Stimulated activated naive CD8-positive, alpha-beta T cell treated with anti-CD3 and anti-CD28 coated beads, Interleukin-15, Interleukin-2, amounts not matched to agents 100 U/mL and 50 U/mL, for 24 hours (primary cell): ENCODE results near the gene CAPN8.

Source experiments
- ATAC-seq: fragments of 150-1000 bp; cut with Tn5 transposase; one replicate; pipeline ENCODE4 v1.10.0; 2021
- DNase-seq: peaks from one replicate; pipeline ENCODE4 v3.0.0; 2021

Gene CAPN8

DNA sequence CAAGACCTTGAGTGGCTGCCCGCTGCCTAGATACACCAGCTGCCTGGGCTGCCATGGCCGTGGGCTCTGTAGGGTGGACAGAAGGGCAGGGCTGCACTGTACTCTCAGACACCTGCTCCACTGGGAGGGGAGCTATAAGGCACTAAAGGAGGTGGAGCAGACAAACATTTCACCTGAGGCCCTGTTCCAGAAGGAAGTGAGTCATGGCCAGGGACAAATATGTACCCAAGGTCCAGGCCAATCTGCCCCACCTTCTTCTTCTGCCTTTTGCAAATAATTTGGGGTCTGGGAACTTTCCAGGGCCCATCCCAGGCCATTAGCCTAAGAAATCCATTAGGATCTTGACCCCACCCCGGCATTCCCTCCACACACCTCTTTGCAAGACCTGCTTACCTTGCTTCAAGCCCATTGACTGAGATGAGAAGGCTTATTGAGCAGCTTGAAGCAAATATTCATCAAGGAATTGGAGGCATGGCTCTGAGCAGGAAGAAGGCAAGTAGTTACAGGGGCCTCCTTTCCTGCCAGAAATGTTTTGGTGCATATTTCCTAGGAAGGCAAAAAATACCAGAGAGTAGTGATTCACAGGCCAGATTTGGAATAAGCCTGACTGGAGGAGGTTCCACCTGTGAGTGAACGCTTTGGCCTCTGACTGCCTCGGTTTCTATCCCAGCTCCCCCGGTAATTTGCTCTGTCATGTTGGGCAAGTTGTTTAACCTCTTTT, at the start of gene CAPN8:
CAPN8 (minus strand) TSS at position 110 of the 721 bp plus-strand sequence; CDS start at position 55, 55 bp downstream.
- ATAC-seq (no peak), DNase-seq (no peak)

DNA sequence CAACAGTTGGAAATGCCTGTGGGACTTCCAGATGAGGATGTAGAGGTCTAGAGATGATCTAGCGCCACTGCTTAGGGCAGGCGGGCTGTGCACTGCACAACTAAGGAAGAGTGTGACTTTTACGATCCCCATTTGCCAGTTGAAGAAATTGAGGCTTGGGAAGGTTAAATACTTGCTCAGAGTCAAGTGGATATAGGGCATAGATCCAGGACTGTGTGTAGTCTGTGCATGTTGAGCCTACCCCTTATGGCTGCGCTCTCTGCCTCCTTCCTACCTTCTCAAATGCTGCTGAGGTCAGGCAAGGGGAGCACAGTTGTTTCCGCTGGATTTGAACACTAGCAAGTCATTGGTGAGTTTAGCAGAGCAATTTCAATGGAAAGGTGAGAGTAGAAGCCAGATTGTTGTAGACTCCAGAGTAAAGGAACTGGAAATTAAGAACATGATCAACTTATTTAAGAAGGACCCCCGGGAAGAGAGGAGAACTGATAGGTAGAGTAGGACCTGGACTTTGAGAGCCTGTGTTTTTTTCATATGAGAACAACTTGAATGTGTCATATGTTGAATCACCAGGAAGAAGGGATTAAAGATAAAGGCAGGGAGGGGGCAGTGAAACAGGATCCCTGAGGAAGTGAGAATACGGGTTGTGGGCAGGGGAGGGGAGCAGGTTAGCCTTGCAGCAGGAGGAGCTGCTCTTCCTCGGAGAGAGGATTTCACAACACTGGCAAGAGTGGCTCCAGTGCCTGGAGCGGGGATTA, 49.5 kb upstream of the CAPN8 start:
- ATAC-seq (no peak), DNase-seq (no peak)

DNA sequence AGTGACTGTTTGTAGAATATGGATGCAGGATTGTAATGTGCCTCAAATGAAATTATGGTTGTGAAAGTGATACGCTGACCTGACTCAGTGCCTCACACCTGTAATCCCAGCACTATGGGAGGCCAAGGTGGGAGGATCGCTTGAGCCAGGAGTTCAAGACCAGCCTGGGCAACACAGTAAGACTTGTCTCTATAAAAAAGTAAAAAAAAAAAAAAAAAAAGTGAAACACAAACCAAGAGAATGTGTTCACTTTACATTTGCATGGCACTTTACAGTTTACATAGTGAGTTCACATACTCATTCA, 48.9 kb upstream of the CAPN8 start:
- no peak for DNase-seq
- no peak for ATAC-seq

DNA sequence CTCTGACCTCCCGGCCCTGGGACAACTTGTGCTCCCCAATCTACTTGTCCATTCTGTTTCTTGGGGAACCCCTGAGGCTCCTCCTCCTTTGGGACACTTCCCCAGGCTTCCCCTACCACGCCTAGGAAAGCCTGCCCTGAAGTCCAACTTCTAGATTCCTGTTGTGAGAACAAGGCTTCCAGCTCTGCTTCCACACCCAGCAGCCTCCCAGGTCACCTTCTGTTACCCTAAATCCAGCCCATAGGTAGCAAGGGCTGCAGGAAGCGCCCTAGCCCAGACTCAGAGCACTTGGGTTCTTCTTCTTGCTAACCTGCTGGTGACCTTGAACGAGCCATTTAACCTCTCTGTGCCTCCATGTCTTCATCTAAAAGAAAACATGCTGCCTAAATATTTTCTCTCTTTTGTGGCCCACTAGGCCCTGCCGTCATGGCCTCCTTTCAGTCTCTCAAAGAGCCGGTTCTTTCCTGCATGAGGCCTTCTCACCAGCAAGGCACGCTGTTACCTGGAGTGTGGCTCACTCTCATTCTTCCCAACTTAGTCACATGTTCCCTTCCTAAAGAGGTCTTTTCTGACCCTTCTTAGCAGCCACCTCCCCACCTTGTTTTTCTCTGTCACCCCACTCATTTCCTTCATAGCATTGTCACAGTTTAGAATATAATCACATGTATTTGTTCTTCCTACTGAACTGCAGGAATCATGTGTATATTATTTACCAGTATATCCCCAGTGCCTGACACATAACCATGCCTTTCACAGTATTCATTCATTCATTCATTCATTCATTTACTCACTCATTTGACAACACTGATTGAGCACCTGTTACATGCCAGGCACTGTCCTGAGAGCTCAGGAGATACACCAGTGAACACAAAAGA, 48.3 kb upstream of the CAPN8 start:
- no peak for DNase-seq
- ATAC-seq: no peak

DNA sequence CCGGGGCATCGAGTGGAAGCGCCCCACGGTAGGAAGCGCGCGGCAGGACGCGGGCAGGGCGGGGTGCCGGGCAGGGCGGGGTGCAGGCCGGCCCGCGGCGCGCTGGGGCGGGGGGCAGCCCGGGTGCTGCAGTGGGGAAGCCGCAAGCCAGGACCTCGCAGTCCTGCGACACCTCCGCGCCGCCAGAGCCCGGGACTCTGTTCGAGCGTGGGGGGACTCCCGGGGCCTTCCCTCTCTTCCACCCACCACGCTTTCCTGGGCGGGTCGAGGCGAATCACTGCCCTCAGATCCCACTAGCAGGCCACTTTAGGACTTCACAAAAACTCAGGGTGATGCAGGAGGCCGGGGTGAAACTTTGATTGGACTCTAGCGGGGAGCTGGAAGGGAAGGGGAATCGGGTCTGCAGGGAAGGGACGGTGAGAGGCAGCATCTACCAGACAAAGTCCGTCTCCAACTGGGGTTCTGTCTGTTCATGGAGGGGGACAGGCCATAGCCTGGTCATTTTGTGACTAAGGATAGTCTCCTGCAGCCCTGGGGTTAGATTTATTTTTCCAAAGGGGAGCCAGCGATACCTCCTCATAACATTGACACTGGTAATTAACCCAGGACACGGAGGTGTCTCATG, 47.5 kb upstream of the CAPN8 start:
- DNase-seq (peak; percentile 63), ATAC-seq (peak; percentile 47)

DNA sequence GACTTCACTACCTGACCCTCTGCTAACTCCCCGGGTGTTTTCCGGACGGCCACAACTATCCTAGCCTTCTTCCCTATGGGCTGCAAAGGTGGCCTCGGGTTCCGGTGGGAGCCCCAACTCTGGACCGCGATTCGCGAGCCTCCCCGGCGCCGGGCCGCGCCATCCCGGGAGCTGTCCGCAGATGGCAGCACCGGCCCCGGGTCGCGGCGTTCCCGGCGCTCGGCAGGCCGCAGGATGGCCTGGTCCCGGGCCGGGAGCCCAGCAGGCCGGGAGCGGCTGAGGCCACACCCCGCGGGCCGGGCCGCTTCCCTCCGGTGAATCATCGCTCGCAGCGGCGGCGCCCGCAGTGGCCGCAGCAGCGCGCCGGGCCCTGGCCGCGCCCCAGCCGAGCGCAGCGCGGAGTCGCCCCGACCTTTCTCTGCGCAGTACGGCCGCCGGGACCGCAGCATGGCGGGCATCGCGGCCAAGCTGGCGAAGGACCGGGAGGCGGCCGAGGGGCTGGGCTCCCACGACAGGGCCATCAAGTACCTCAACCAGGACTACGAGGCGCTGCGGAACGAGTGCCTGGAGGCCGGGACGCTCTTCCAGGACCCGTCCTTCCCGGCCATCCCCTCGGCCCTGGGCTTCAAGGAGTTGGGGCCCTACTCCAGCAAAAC, 46.8 kb upstream of the CAPN8 start, which contains the start of gene CAPN2:
CAPN2 (plus strand) TSS at position 346 of the 656 bp plus-strand sequence; CDS start at position 448, 102 bp downstream.
- peak; percentile 64 for ATAC-seq
- DNase-seq: peak; percentile 73

DNA sequence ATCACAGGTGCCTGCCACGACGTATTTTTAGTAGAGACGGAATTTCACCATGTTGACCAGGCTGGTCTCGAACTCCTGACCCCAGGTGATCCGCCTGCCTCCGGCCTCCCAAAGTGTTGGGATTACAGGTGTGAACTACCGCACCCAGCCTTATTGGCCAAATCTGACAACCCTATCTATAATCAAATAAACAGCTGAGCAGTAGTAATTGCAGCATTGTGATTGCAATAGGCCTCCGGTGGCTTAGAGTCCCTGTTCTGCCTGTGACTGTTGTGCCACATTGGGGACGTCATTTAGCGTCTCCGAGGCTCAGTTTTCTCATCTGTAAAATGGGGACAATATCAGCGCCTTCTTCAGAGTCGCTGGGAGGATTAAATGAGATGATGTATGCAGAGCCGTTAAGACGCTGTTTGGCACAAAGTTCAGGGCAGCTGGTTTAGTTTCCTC, 46.3 kb upstream of the CAPN8 start:
- no peak for DNase-seq
- no peak for ATAC-seq

DNA sequence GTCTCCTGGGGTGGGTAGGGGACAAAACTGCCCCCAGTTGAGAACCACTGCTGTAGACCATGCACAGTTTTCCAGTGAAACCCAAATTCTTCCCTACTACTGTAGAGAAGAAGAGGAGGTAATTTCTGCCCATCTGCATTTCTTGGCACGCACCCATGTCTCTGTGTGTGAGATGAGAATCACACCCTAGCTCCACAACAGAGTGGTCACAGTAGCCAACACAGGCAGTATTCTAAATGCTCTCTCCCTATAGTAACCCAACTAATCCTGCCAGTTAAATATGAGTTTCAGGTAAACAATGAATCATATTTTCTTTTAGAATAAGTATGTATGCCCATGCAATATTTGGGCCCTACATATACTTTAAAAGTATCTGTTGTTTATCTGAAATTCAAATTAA, 45.7 kb upstream of the CAPN8 start:
- no peak for DNase-seq
- ATAC-seq: no peak

DNA sequence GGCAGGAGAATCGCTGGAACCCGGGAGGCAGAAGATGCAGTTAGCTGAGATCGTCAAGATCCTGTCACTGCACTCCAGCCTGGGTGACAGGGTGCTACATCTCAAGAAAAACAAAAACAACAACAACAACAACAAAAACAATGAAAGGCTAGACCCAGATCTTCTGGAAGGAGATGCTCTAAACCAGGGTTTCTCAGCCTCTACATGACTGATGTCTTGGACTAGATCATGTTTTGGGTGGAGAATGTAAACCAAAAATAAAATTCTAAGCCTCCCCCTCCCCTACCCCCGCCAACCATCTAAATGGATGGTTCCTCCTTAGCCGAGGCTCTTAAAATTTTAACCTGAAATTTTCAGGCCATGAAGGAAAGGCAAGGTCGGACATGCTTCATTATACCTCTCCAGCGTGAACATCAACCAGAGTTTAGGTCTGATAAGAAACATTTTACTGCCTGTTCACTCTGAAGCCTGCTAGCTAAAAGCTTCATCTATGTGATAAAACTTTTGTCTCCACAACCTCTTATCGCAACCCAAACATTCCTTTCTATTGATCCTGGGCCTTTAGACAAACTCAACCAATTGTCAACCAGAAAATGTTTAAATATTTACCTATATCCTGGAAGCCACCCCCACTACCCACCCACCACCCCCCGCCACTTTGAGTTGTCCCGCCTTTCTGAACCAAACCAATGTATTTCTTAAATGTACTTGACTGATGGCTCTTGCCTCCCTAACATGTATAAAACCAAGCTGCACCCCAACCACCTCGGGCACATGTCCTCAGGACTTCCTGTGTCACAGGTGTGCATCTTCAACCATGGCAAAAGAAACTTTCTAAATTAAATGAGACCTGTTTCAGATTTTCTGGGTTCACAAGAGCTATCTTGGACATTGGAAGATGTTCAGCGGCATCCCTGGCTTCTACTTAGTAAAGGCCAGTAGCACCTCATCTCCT, 45.0 kb upstream of the CAPN8 start:
- no peak for DNase-seq
- no peak for ATAC-seq

DNA sequence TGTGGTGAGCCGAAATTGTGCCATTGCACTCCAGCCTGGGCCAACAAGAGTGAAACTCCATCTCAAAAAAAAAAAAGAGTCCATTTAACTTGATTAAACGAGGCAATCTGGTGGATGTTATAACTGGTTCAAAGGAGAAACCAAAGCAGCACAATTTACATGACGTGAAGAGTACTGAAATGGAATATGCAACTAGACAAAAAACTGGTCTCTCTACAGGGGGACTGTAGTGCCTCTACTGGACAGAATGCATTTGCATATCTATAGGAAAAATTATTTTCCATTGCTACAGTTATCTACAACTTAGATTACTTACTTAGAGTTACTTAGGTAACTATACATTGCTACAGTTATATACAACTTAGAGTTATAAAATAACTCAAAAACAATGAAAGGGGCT, 44.1 kb upstream of the CAPN8 start:
- DNase-seq (no peak), ATAC-seq (no peak)

DNA sequence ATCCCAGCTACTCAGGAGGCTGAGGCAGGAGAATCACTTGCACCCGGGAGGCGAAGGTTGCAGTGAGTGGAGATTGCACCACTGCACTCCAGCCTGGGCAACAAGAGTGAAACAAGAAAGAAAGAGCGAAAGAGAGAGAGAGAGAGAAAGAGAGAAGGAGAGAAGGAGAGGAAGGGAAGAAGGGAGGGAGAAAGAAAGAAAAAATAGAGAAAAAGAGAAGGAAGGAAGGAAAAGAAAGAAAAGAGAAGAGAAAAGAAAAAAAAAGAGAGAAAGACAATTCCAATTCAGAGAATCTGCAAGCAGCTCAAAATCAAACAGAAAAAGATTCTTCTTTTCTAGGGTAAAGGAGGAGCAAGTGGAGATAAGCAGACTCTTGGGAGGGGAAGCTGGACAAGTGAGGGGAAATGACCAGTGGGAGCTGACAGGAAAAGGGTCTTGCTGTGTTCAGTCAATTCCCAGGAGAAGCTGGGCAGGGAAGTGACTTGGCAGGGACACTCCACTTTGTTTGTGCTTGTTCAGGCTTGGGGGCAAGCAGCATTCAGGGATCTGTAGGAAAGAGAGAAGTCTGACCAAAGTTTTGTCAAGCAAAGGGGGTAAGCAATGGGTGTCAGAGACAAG, 43.3 kb upstream of the CAPN8 start:
- no peak for ATAC-seq
- no peak for DNase-seq

DNA sequence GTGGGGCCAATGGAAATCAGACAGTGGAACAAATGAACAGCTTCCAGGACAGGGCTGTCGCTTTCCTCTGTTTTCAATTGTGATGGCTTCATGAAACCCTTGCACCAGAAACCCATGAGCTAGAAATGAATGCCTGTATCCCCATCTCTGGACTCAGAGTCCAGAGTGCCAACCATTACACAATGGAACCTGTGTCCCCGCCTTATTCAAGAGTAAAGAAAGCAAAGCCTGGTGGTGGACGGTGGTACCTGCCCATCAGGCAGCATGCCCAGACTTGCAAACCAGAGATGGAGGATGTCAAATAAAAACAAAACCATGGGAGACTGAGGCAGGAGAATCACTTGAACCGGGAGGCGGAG, 42.5 kb upstream of the CAPN8 start:
- no peak for ATAC-seq

DNA sequence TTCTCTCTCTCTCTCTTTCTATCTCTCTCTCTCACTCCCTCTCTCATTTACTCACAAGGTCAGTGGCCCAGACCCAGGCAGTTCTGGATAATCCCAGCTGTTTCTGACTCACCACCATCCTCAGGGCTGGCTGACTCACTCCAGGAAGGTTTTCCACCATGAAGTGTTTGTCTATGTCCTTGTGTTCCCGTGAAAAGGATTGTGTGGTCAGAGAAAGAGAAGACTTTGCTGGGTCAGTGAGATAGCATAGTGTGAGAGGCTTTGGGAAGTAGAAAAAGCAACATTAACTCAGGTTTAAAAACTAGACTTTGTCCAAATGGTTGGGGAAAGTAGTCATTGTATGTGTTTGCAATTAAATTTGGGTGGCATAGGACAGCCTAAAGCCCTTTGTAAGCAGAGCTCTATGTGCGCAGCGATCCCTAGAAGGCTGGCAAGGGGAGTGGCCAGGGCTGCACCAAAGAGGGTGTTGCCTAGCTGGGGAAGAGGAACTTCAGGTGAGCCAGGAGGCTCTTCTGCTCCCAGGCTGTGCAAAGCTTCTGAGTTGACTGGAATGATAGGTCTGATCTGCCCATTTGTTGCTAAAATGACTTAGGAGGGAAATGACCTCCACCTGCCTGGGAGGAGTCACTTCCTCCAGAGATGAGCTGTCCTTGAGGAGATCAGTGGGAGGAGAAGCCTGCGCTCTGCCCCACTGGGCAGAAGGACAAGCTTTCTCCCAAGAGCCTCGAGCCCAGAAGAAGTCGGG, 41.9 kb upstream of the CAPN8 start:
- ATAC-seq (no peak), DNase-seq (no peak)

More for the DNA sequence above, 42.5 kb upstream of the CAPN8 start:
- no peak for DNase-seq

DNA sequence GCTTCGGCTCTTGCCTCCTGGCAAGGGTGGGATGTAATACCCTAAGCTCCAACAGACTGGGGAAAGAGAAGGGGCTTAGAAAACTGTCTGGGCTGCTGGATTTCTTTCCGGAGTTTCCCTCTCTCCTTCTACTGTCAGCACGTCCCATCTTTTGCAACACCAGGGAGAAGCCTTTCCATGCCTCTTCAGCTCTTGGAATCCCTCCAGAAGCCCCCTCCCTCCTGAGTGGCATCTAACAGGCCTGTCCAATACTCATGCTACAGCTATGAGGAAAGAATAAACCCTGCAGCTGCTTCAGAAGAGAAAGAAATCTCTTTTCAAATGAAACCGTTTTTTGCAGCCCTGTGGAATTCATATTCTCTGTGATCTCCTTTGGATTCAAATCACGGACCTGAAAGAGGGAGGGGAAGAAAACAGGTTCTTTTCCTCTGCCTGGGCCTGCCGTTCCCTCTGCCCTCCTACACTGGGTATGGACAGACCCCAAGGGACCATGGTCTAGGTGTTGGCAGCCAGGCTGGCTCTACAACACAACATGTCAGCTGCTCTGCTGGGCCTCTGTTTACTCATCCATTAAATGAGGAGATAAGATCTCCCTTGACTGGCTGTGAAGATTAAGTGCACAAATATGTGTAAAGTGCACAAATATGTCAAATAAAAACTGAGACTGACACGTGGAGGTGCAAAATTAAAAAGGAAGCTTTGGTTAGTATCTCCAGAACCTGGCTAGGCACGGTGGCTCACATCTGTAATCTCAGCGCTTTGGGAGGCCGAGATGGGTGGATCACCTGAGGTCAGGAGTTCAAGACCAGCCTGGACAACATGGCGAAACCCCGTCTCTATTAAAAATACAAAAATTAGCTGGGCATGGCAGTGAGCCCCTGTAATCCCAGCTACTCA, 40.8 kb upstream of the CAPN8 start:
- DNase-seq (no peak), ATAC-seq (no peak)

DNA sequence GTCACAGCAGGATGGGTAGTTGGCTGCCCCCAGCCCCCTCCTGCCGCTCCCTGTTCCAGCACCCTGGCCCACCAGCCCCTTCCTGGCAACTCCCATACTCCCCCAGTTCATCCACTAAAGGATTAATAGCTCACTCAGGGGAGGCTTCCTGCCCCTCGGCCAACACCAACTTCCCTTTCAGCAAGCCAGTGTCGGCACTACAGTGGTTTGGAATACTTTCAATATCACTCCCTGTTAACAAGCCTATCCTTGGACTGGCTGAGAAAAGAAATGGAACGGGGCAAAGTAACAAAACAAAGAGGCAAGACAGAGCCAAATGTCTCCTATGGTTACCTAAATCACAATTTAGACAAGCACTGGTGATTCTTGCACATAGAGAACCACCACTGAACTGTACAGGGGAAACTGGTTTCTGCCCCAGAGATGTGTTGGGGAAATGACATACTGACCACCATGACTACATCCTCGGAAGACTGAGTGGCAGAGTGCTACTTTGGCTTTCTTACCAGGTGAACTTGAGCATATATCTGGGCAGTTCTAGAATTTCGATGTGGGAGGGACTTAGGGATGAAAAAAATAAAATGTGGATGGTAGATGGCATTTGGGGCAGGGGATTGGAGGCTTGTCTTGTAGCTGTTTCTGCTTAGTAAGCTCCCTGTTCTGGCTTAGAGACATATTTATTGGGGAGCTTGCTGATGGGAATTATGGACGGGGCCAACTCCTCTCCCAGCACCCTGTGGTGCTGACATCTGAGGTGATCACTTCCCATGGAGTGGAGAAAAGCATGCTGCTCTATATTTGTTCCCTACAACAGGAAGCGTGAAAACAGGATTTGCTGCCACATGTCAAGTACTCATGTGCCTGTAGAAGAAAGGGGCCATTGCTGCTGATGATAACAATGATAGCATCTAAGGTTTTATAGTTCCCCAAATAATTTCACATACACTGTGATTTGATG, 39.7 kb upstream of the CAPN8 start:
- no peak for ATAC-seq

DNA sequence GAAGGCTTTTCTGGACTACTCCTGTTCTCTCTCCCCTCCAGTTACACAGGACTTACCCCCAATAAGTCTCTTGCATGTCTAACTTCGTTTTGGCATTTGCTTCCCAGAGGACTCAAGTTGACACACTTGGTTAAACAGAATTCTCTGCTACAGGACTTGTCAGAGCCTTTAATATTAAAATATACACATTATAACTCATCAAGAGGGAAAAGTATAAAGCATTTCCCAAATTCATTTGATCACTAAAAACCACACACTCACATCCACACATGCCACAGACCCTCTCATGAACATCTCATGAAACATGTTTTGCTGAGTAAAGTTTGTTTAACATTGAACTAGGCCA, 38.1 kb upstream of the CAPN8 start:
- no peak for DNase-seq
- ATAC-seq: no peak

More for the DNA sequence above, 39.7 kb upstream of the CAPN8 start:
- no peak for DNase-seq
